Epithelial cell of proximal tubule (primary cell): ENCODE data around the gene ARL8B. TPM values are rescaled to one million over a fixed set of nuclear protein-coding genes. Genes with fewer than 3 reads are reported as not detected.
"Not testable (repeated sequence)": the region's sequence is repeated elsewhere in the genome, so short reads cannot be mapped to it uniquely, and the experiment has no call there.

Experiments
- DNase-seq: peaks from one replicate; pipeline ENCODE4 v3.0.0-alpha.2; 2011; ENCODE audit warnings: low read depth
- H3K4me3 ChIP-seq: 2 replicates; pipeline ENCODE4 v1.5.1; 2011; ENCODE audit warnings: low read depth, mild to moderate bottlenecking, low read length
- CTCF ChIP-seq: conservative IDR thresholded peaks from 2 replicates; pipeline ENCODE4 v1.5.1; 2012; ENCODE audit warnings: low read depth, mild to moderate bottlenecking, low read length
- total RNA-seq: library from RNA; depleted of rRNA; stranded (reverse); fragments of >200 nt; gene quantifications from 2 replicates; pipeline ENCODE4 v1.2.3, GENCODE V29; 2015

ARL8B gene
- total RNA-seq, 1 donor from 2014 or later = 31.1 TPM

- no peak for DNase-seq
- TF ChIP-seq CTCF = no peak
- no peak overlapping the region for H3K4me3 ChIP-seq
Observed at GRCh38 chr3:5144316-5144994, 22.4 kb downstream of the ARL8B start.

- TF ChIP-seq CTCF = no peak
- DNase-seq = no peak
- H3K4me3 ChIP-seq = no peak overlapping the region
Observed at GRCh38 chr3:5145120-5145519, 23.0 kb downstream of the ARL8B start.

- not testable (repeated sequence) for H3K4me3 ChIP-seq, DNase-seq
Observed at GRCh38 chr3:5147152-5147551, 25.1 kb downstream of the ARL8B start.

GRCh38 chr3:5149306-5149880 lies 27.3 kb downstream of the ARL8B start:
- H3K4me3 ChIP-seq = no peak overlapping the region
- TF ChIP-seq CTCF = no peak
- DNase-seq = no peak

- DNase-seq = no peak
- no peak for TF ChIP-seq CTCF
- H3K4me3 ChIP-seq = no peak overlapping the region
Observed at GRCh38 chr3:5151586-5151985, 29.5 kb downstream of the ARL8B start.

GRCh38 chr3:5153074-5153473 lies 31.0 kb downstream of the ARL8B start:
- no peak for DNase-seq
- no peak for TF ChIP-seq CTCF
- no peak overlapping the region for H3K4me3 ChIP-seq

GRCh38 chr3:5155241-5155640 lies 33.1 kb downstream of the ARL8B start:
- no peak overlapping the region for H3K4me3 ChIP-seq
- no peak for DNase-seq
- TF ChIP-seq CTCF = no peak
